Retinal pigment epithelial cell (primary cell): ENCODE measurements around the gene MAPKBP1.

Source experiments
- DNase-seq: peaks from one replicate; pipeline ENCODE4 v3.0.0-alpha.2; 2010; ENCODE audit warnings: low read depth
- H3K4me3 ChIP-seq: 2 replicates; pipeline ENCODE4 v1.5.1; 2011; ENCODE audit warnings: mild to moderate bottlenecking, low read length, control low read depth, moderate library complexity
- TF ChIP-seq, protein P1 (sequence below): conservative IDR thresholded peaks from 2 replicates; pipeline ENCODE4 v1.5.1; 2011; ENCODE audit warnings: low read depth, low read length, control low read depth, inconsistent platforms

MAPKBP1 gene

DNA sequence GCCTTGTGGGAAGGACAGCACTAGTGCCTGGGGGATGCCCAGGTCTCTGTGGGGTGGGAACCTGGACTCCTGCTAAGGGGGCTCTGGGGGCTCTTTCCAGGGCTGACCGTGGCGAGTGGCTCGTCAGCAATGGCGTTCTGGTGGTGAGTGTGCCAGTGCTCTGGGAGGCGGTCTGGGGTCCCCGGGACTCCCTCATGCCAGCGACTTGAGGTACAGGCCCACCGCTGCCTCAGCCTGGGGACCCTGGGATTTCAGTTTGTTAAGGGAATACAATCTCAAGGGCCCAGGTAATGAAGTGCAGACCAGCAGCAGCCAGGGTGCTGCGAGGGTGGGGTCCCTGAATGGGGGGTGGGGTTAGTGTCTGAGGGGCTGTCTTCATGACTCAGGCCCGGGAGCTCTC is 66.8 kb downstream of the MAPKBP1 start:
- DNase-seq, result no peak
- TF ChIP-seq, protein P1, sequence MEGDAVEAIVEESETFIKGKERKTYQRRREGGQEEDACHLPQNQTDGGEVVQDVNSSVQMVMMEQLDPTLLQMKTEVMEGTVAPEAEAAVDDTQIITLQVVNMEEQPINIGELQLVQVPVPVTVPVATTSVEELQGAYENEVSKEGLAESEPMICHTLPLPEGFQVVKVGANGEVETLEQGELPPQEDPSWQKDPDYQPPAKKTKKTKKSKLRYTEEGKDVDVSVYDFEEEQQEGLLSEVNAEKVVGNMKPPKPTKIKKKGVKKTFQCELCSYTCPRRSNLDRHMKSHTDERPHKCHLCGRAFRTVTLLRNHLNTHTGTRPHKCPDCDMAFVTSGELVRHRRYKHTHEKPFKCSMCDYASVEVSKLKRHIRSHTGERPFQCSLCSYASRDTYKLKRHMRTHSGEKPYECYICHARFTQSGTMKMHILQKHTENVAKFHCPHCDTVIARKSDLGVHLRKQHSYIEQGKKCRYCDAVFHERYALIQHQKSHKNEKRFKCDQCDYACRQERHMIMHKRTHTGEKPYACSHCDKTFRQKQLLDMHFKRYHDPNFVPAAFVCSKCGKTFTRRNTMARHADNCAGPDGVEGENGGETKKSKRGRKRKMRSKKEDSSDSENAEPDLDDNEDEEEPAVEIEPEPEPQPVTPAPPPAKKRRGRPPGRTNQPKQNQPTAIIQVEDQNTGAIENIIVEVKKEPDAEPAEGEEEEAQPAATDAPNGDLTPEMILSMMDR, result no peak
- H3K4me3 ChIP-seq, result no peak overlapping the region

- H3K4me3 ChIP-seq, result no peak overlapping the region
- no peak for DNase-seq
- TF ChIP-seq, protein P1, result no peak
Observed at GRCh38 chr15:41842229-41842628, 67.9 kb downstream of the MAPKBP1 start.

DNA sequence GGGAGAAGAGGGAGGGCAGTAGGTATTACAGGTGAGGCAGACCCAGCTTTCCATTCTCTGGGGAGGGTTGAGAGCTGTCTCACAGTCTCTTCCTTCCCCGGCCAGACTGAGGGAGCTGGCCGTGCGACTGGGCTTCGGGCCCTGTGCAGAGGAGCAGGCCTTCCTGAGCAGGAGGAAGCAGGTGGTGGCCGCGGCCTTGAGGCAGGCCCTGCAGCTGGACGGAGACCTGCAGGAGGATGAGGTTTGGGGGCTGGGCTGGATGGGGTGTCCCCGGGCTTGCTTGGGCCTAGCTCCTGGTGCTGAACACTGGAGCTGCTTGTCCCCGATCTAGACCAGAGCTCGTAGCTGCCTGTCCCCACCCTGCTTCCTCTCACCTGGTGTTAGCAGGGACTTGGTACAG is 69.3 kb downstream of the MAPKBP1 start:
- DNase-seq, result no peak
- TF ChIP-seq, protein P1, result no peak
- H3K4me3 ChIP-seq, result no peak overlapping the region

DNA sequence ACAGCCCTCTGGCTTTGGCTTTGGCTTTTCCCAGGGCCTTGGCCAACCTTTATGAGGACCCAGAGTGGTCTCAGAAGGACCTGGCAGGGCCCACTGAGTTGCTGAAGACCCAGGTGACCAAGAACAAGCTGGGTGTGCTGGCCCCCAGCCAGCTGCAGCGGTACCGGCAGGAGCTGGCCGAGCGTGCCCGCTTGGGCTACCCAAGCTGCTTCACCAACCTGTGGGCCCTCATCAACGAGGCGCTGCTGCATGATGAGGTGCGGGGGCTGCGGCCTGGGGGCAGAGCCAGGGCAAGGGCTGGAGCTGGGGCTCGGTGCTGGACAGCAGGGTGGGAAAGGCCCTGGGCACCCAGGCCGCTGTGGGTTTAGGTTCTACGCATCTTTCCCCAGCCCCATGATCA is 70.5 kb downstream of the MAPKBP1 start:
- H3K4me3 ChIP-seq, result no peak overlapping the region
- TF ChIP-seq, protein P1, result no peak
- no peak for DNase-seq

- TF ChIP-seq, protein P1, result no peak
- H3K4me3 ChIP-seq, result no peak overlapping the region
- no peak for DNase-seq
Observed at GRCh38 chr15:41847206-41847605, 72.9 kb downstream of the MAPKBP1 start.

GRCh38 chr15:41847981-41848380 is 73.7 kb downstream of the MAPKBP1 start:
- no peak overlapping the region for H3K4me3 ChIP-seq
- TF ChIP-seq, protein P1, result no peak
- DNase-seq, result no peak

DNA sequence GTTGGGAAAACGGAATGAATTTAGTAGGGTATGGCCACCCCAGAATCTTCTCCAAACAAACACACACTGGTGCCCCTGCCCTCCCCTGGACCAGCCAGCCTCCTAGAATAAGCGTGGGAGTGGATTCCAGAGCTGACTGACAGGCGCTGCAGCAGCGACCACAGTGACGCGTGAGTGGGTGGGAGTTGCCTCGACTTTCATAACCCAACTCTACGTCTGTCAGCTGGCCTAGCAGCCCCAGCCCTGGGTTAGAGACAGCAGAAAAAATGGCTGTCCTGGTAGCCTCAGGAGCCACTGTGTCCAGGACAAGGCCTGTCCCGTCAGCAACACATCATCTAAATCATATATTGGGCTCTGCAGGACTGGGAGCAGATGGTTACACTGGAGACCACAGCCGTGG is 74.3 kb downstream of the MAPKBP1 start:
- H3K4me3 ChIP-seq, result no peak overlapping the region
- TF ChIP-seq, protein P1, result no peak
- no peak for DNase-seq
